Esophagus squamous epithelium (tissue), 5 donors: ENCODE results near the gene EXOC6. TPM values are rescaled to one million over a fixed set of nuclear protein-coding genes. Genes with fewer than 3 reads are reported as not detected.
A peak's percentile ranks its signal among the peaks of the same experiment; 100 is the strongest.

Experiments used
- DNase-seq: peaks from one replicate; lab custom pipeline; 2025; lab: John Stamatoyannopoulos, UW
- H3K27ac ChIP-seq, 4 donors: fragments of 200-600 bp; sonication (generic); one replicate each; pipeline ENCODE4 v1.5.1; 2016 to 2019; ENCODE audit warnings: mild to moderate bottlenecking in 1 of 4
- H3K27me3 ChIP-seq, 4 donors: fragments of 200-600 bp; sonication (generic); 1 replicate in 3 of 4; 2 replicates in 1 of 4; pipeline versions ENCODE4 v1.5.1 to v1.6.0; 2017 to 2021; ENCODE audit warnings: antibody characterized with exemption in 1 of 4
- H3K36me3 ChIP-seq, 3 donors: fragments of 200-600 bp; sonication (generic); one replicate each; pipeline ENCODE4 v1.5.1; 2016 to 2019
- H3K4me1 ChIP-seq, 3 donors: fragments of 200-600 bp; sonication (generic); one replicate each; pipeline ENCODE4 v1.5.1; 2017 to 2019
- H3K4me3 ChIP-seq, 4 donors: fragments of 200-600 bp; sonication (generic); 1 replicate in 3 of 4; 2 replicates in 1 of 4; pipeline ENCODE4 v1.5.1; 2016 to 2019; ENCODE audit warnings: mild to moderate bottlenecking in 2 of 4, moderate library complexity in 1 of 4
- H3K9me3 ChIP-seq, 3 donors: fragments of 200-600 bp; sonication (generic); one replicate each; pipeline ENCODE4 v1.5.1; 2016 to 2019
- POLR2A ChIP-seq, 4 donors: fragments of 450-650 bp; IDR thresholded peaks; one replicate each; pipeline ENCODE4 v1.6.1; 2017; ENCODE audit warnings: antibody characterized with exemption in 4 of 4, mild to moderate bottlenecking in 4 of 4, moderate library complexity in 3 of 4
- WGBS, 2 donors: methylation state at CpG; one replicate each; pipeline ENCODE4 v1.1.5; 2018; 5-methylcytosine and 5-hydroxymethylcytosine counted together
- intact Hi-C: fragments of 100-400 bp; cut with DNase I; formaldehyde crosslinking; loops from one replicate; pipeline ENCODE4 v1.15.0; 2022
- total RNA-seq, 4 donors: library from RNA; depleted of rRNA; stranded (reverse); fragments of >200 nt; gene quantifications; one replicate each; pipeline ENCODE4 v1.1.0, GENCODE V29; 2016
- TF ChIP-seq, protein P1 (sequence below), 6 experiments: fragments of 450-650 bp in 4 of 6; fragments of 200-600 bp in 2 of 6; sonication (generic) in 2 of 6; IDR thresholded peaks; one replicate each; pipeline ENCODE4 v1.5.1; 2016 to 2019; ENCODE audit warnings: antibody characterized with exemption in 6 of 6, mild to moderate bottlenecking in 4 of 6, moderate library complexity in 4 of 6
- donor health status: DM: yes; HTN: yes; CAD: no.

The EXOC6 gene
- total RNA-seq, 4 donors from 2014 or later: 1.3 to 9.5 (median 5.6) TPM

DNA sequence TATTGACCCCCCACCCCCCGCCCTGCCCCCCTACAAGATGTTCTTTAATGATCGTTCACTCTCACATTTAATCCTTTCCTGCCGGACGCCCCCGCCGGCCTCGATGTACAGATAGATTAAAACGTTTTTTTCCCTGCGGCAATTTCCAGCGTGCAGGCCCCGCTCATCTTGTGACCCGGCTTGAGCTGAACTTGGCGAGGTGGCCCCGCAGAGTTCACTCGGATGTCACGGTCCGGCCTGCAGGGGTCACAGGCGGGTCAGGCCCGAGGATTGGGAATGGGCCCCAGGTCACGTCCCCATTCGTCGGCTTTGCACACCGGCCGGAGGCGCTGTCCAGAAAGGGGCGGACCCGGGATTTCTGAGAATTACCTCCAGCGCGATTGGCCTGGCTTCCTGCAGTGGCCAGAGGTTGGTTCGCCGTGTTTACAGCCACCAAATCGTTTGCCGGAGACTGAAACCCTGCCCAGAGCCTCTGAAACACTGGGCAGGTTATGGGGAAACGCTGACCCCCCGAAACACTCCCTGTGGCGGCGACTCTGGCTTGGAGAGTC lies 223.4 kb downstream of the EXOC6 start:
- no peaks in the 10 kb centered on the region for H3K36me3 ChIP-seq
- H3K27me3 ChIP-seq: peaks cover 25 to 100% (median 40%) of the 10 kb centered on the region in 4 donors
- H3K4me1 ChIP-seq: peaks cover 34 to 58% (median 40%) of the 10 kb centered on the region in 3 donors
- WGBS, 2 donors: 0 to 8% methylated on average over 7 to 18 of the region's 37 CpGs
- H3K9me3 ChIP-seq: no peaks in the 10 kb centered on the region
- no peak overlapping the region for H3K27ac ChIP-seq
- intact Hi-C loops: no loop called here
- TF ChIP-seq POLR2A (IDR thresholded peaks at IDR 0.05): no peak
- TF ChIP-seq, protein P1, sequence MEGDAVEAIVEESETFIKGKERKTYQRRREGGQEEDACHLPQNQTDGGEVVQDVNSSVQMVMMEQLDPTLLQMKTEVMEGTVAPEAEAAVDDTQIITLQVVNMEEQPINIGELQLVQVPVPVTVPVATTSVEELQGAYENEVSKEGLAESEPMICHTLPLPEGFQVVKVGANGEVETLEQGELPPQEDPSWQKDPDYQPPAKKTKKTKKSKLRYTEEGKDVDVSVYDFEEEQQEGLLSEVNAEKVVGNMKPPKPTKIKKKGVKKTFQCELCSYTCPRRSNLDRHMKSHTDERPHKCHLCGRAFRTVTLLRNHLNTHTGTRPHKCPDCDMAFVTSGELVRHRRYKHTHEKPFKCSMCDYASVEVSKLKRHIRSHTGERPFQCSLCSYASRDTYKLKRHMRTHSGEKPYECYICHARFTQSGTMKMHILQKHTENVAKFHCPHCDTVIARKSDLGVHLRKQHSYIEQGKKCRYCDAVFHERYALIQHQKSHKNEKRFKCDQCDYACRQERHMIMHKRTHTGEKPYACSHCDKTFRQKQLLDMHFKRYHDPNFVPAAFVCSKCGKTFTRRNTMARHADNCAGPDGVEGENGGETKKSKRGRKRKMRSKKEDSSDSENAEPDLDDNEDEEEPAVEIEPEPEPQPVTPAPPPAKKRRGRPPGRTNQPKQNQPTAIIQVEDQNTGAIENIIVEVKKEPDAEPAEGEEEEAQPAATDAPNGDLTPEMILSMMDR (IDR thresholded peaks at IDR 0.05): no peak
- no peak for DNase-seq
- H3K4me3 ChIP-seq: peak overlapping the region in 3 of 4 donors; percentile 17 to 56 (median 34)

DNA sequence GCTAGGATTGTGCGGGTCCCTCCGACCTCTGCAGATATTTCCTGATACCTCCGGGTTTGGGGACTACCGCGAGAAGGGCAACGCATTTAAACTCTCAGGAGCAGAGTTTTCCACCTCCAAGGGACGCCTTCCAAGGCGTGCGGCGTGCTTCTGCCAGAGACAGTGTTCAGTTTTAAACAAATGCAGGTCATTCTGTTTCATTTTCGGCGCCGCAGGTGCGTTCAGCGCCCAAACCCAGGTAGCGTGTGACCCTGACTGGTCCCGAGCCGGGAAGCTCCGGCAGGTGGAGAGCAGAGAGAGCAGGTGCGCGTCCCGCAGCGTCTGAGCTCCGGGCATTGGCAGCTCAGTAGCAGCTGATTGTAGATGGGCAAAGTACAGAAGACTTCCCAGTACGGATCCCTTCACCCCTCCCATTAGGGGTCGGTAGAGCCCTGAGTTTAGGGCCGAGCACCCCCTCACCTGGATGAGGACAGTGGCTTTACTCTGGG lies 223.9 kb downstream of the EXOC6 start:
- no peak overlapping the region for H3K27ac ChIP-seq
- H3K36me3 ChIP-seq: no peaks in the 10 kb centered on the region
- DNase-seq: no peak
- H3K4me1 ChIP-seq: peaks cover 34 to 58% (median 40%) of the 10 kb centered on the region in 3 donors
- H3K4me3 ChIP-seq: peak overlapping the region in 3 of 4 donors; percentile 17 to 56 (median 34)
- H3K27me3 ChIP-seq: peaks cover 25 to 100% (median 39%) of the 10 kb centered on the region in 4 donors
- H3K9me3 ChIP-seq: no peaks in the 10 kb centered on the region
- WGBS, 2 donors: 2% methylated on average over 15 of the region's 27 CpGs; no CpG with 5 or more reads in 1 of the 2 donors
- no peak for TF ChIP-seq POLR2A (IDR thresholded peaks at IDR 0.05)
- intact Hi-C loops: no loop called here

DNA sequence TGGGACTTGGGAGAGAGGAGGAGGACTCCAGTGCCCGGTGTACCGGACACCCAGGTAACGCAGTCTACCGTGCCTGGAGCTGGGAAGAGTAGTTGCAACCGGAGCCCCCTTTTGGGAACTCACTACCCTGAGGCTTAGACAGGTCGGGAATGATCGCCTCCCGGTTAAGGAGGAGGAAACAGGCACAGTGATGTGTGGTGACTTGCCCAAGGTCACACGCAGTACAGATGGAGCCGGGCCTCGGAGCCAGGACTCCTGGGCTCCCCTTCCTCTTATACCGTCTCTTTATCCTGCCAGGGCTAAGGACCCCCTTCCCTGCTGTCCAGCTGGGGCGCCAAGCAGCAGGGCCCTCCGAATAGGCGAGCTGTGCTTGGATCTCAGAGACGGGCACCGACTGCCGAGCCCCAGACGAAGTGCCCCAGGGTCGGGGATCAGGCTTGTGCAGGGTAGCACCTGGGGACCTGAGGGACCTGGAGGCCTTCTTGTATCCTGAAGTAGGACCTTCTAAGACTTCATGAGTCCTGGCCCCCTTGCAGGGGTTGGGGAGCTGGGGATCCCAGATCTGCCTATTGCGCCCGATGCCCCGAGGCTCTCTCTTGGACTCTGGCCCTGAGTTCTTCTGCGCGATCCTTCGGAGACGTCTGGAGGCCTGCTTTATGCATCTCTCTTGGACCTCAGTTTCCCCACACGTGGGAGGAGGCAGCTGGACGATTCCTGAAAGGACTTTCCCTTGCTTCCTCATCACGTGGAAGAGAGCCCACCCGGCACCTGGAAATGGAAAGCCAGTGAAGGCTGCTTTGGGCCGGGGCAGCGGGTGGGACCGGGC lies 224.6 kb downstream of the EXOC6 start:
- peaks cover 25 to 100% (median 39%) of the 10 kb centered on the region in 4 donors for H3K27me3 ChIP-seq

GRCh38 chr10:93073539-93074146 lies 225.3 kb downstream of the EXOC6 start, which contains the start of gene CYP26A1:
Gene CYP26A1 (plus strand): TSS chr10:93073893. CDS start chr10:93073935, 42 bp downstream.
- Histone ChIP-seq H3K27ac (no peak within 1 kb of the TSS), H3K9me3 (no peaks in the 10 kb centered on the region), H3K4me3 (peak within 1 kb of the TSS; percentile 3 to 56 (median 32)), H3K27me3 (peaks cover 17 to 99% (median 35%) of the 10 kb centered on the region in 4 donors), H3K36me3 (no peaks in the 10 kb centered on the region), H3K4me1 (peaks cover 34 to 51% (median 34%) of the 10 kb centered on the region in 3 donors)
- no CpG with 5 or more reads among the region's 52 CpGs for WGBS, 2 donors
- no peak for DNase-seq
- no peak for TF ChIP-seq POLR2A (IDR thresholded peaks at IDR 0.05)
- TF ChIP-seq, protein P1 (IDR thresholded peaks at IDR 0.05): no peak
- intact Hi-C loops: no loop called here

More for the DNA sequence above, 224.6 kb downstream of the EXOC6 start:
- Histone ChIP-seq H3K27ac (no peak overlapping the region), H3K9me3 (no peaks in the 10 kb centered on the region), H3K4me3 (peak overlapping the region in 3 of 4 donors; percentile 22 to 56 (median 41)), H3K4me1 (peaks cover 34 to 58% (median 40%) of the 10 kb centered on the region in 3 donors), H3K36me3 (no peaks in the 10 kb centered on the region)
- TF ChIP-seq POLR2A (IDR thresholded peaks at IDR 0.05): no peak
- TF ChIP-seq, protein P1 (IDR thresholded peaks at IDR 0.05): no peak
- WGBS, 2 donors: 0 to 5% methylated on average over 9 to 13 of the region's 34 CpGs
- no peak for DNase-seq
- intact Hi-C loops: no loop called here

GRCh38 chr10:93074147-93074596 lies 225.9 kb downstream of the EXOC6 start:
- 0 to 2% methylated on average over 4 to 16 of the region's 40 CpGs for WGBS, 2 donors
- H3K27ac ChIP-seq: no peak overlapping the region
- no peaks in the 10 kb centered on the region for H3K9me3 ChIP-seq
- intact Hi-C loops: no loop called here
- DNase-seq: no peak
- peak overlapping the region; percentile 3 to 56 (median 32) for H3K4me3 ChIP-seq
- peaks cover 14 to 99% (median 33%) of the 10 kb centered on the region in 4 donors for H3K27me3 ChIP-seq
- TF ChIP-seq, protein P1 (IDR thresholded peaks at IDR 0.05): no peak
- no peak for TF ChIP-seq POLR2A (IDR thresholded peaks at IDR 0.05)
- H3K4me1 ChIP-seq: peaks cover 31 to 46% (median 34%) of the 10 kb centered on the region in 3 donors
- H3K36me3 ChIP-seq: no peaks in the 10 kb centered on the region
